Globus pallidus (tissue), 1 donor: Measurements from ENCODE around the gene GHITM.
"Not testable (repeated sequence)": the region's sequence is repeated elsewhere in the genome, so short reads cannot be mapped to it uniquely, and the experiment has no call there.

Source experiments
- DNase-seq: peaks from one replicate; pipeline ENCODE4 v3.0.0-alpha.2; 2015; ENCODE audit warnings: low spot score

Gene GHITM

GRCh38 chr10:84176351-84176750 lies 37.0 kb downstream of the GHITM start:
- no peak for DNase-seq

GRCh38 chr10:84176836-84177474 lies 37.6 kb downstream of the GHITM start:
- DNase-seq, result no peak

- no peak for DNase-seq
Observed at GRCh38 chr10:84177541-84178141, 38.3 kb downstream of the GHITM start.

GRCh38 chr10:84178160-84178609 lies 38.9 kb downstream of the GHITM start:
- no peak for DNase-seq

- no peak for DNase-seq
Observed at GRCh38 chr10:84179059-84179710, 39.9 kb downstream of the GHITM start.

GRCh38 chr10:84180386-84180785 lies 41.1 kb downstream of the GHITM start:
- not testable (repeated sequence) for DNase-seq

GRCh38 chr10:84181631-84182030 lies 42.3 kb downstream of the GHITM start:
- DNase-seq, result no peak

- no peak for DNase-seq
Observed at GRCh38 chr10:84184517-84184916, 45.2 kb downstream of the GHITM start.

GRCh38 chr10:84185526-84186175 lies 46.3 kb downstream of the GHITM start:
- DNase-seq, result no peak

- no peak for DNase-seq
Observed at GRCh38 chr10:84188815-84189214, 49.5 kb downstream of the GHITM start.

GRCh38 chr10:84190621-84191020 lies 51.3 kb downstream of the GHITM start:
- no peak for DNase-seq

- DNase-seq, result no peak
Observed at GRCh38 chr10:84191106-84191505, 51.8 kb downstream of the GHITM start.

GRCh38 chr10:84193327-84193726 lies 54.0 kb downstream of the GHITM start:
- no peak for DNase-seq

- no peak for DNase-seq
Observed at GRCh38 chr10:84193846-84194423, 54.6 kb downstream of the GHITM start.

GRCh38 chr10:84194424-84195043 lies 55.2 kb downstream of the GHITM start, which contains the start of gene CDHR1:
Gene CDHR1, plus strand, starts transcription at chr10:84194537. Its CDS starts 224 bp downstream, at chr10:84194761.
- no peak for DNase-seq

GRCh38 chr10:84195044-84195830 lies 55.9 kb downstream of the GHITM start:
- DNase-seq, result no peak

- no peak for DNase-seq
Observed at GRCh38 chr10:84196083-84196482, 56.8 kb downstream of the GHITM start.

GRCh38 chr10:84196941-84197340 lies 57.6 kb downstream of the GHITM start:
- DNase-seq, result no peak

- no peak for DNase-seq
Observed at GRCh38 chr10:84197643-84198042, 58.3 kb downstream of the GHITM start.

- no peak for DNase-seq
Observed at GRCh38 chr10:84198206-84198915, 59.1 kb downstream of the GHITM start.
